SK-N-SH treated with all-trans-retinoic acid at 6 μM for 48 hours (cell line): ENCODE data around the gene MMP13.

Source experiments
- ATAC-seq: fragments of 200-7000 bp; cut with Tn5 transposase; 3 replicates; pipeline ENCODE4 v1.9.1; 2020; ENCODE audit warnings: mild to moderate bottlenecking, moderate library complexity
- ARNTL ChIP-seq: fragments of 450-650 bp; formaldehyde crosslinking; IDR thresholded peaks from 2 replicates; pipeline ENCODE4 v1.5.0; 2020; ENCODE audit warnings: low read depth, mild to moderate bottlenecking, moderate library complexity, borderline replicate concordance
- BACH2 ChIP-seq: fragments of 250-450 bp; sonication (Bioruptor Pico); IDR thresholded peaks from 2 replicates; pipeline ENCODE4 v1.9.0; 2021; ENCODE audit warnings: mild to moderate bottlenecking, borderline replicate concordance
- CREB5 ChIP-seq: fragments of 250-450 bp; sonication (Bioruptor Pico); IDR thresholded peaks from 2 replicates; pipeline ENCODE4 v1.5.1; 2020; ENCODE audit warnings: low read depth, mild to moderate bottlenecking, moderate library complexity
- CSDC2 ChIP-seq: fragments of 250-450 bp; sonication (Bioruptor Pico); IDR thresholded peaks from 2 replicates; pipeline ENCODE4 v1.5.0; 2020; ENCODE audit warnings: mild to moderate bottlenecking, moderate library complexity
- CSRNP3 ChIP-seq: fragments of 250-450 bp; sonication (Bioruptor Pico); IDR thresholded peaks from 2 replicates; pipeline ENCODE4 v1.5.1; 2021; ENCODE audit warnings: mild to moderate bottlenecking, moderate library complexity
- ESRRG ChIP-seq: fragments of 250-450 bp; sonication (Bioruptor Pico); IDR thresholded peaks from 2 replicates; pipeline ENCODE4 v1.6.1; 2021; ENCODE audit warnings: mild to moderate bottlenecking
- GLIS3 ChIP-seq: fragments of 250-450 bp; sonication (Bioruptor Pico); IDR thresholded peaks from 2 replicates; pipeline ENCODE4 v1.5.0; 2020; ENCODE audit warnings: mild to moderate bottlenecking, moderate library complexity
- ISL1 ChIP-seq: fragments of 250-450 bp; sonication (Bioruptor Pico); IDR thresholded peaks from 2 replicates; pipeline ENCODE4 v2.1.2; 2022; ENCODE audit warnings: mild to moderate bottlenecking, moderate library complexity
- OSR1 ChIP-seq: fragments of 250-450 bp; sonication (Bioruptor Pico); IDR thresholded peaks from 2 replicates; pipeline ENCODE4 v1.8.0; 2022; ENCODE audit warnings: moderate library complexity, mild to moderate bottlenecking, inconsistent platforms
- PATZ1 ChIP-seq: fragments of 250-450 bp; sonication (Bioruptor Pico); IDR thresholded peaks from 2 replicates; pipeline ENCODE4 v1.8.0; 2020; ENCODE audit warnings: mild to moderate bottlenecking, moderate library complexity, borderline replicate concordance
- POU6F1 ChIP-seq: fragments of 250-450 bp; sonication (Bioruptor Pico); IDR thresholded peaks from 2 replicates; pipeline ENCODE4 v1.8.0; 2021; ENCODE audit warnings: low read depth, mild to moderate bottlenecking, moderate library complexity, borderline replicate concordance
- PPARA ChIP-seq: fragments of 250-450 bp; sonication (Bioruptor Pico); IDR thresholded peaks from 2 replicates; pipeline ENCODE4 v1.5.0; 2020; ENCODE audit warnings: mild to moderate bottlenecking, borderline replicate concordance
- RARB ChIP-seq: fragments of 250-450 bp; sonication (Bioruptor Pico); IDR thresholded peaks from 2 replicates; pipeline ENCODE4 v1.8.0; 2021; ENCODE audit warnings: mild to moderate bottlenecking, moderate library complexity
- SNAI2 ChIP-seq: fragments of 250-450 bp; sonication (Bioruptor Pico); IDR thresholded peaks from 2 replicates; pipeline ENCODE4 v1.5.0; 2020; ENCODE audit warnings: mild to moderate bottlenecking, moderate library complexity
- TCF4 ChIP-seq: fragments of 250-450 bp; sonication (Bioruptor Pico); IDR thresholded peaks from 2 replicates; pipeline ENCODE4 v1.8.0; 2021; ENCODE audit warnings: mild to moderate bottlenecking, moderate library complexity, borderline replicate concordance
- TOX ChIP-seq: fragments of 250-450 bp; sonication (Bioruptor Pico); IDR thresholded peaks from 2 replicates; pipeline ENCODE4 v1.8.0; 2021; ENCODE audit warnings: mild to moderate bottlenecking, moderate library complexity, borderline replicate concordance
- ZC3H10 ChIP-seq: fragments of 250-450 bp; sonication (Bioruptor Pico); IDR thresholded peaks from 2 replicates; pipeline ENCODE4 v1.5.1; 2021; ENCODE audit warnings: mild to moderate bottlenecking, moderate library complexity
- ZNF565 ChIP-seq: fragments of 450-650 bp; formaldehyde crosslinking; conservative IDR thresholded peaks from 2 replicates; pipeline ENCODE4 v1.5.0; 2020; ENCODE audit warnings: low read depth, mild to moderate bottlenecking, moderate library complexity
- ZNF70 ChIP-seq: fragments of 450-650 bp; formaldehyde crosslinking; IDR thresholded peaks from 2 replicates; pipeline ENCODE4 v1.5.0; 2020; ENCODE audit warnings: mild to moderate bottlenecking, moderate library complexity
- ZNF8 ChIP-seq: fragments of 450-650 bp; formaldehyde crosslinking; IDR thresholded peaks from 2 replicates; pipeline ENCODE4 v1.5.0; 2020; ENCODE audit warnings: mild to moderate bottlenecking, moderate library complexity

The MMP13 gene

GRCh38 chr11:102933627-102934026 is 21.9 kb downstream of the MMP13 start:
- ATAC-seq: no peak
- TF ChIP-seq ZC3H10 (CRISPR knock-in tag) (no peak), ISL1 (CRISPR knock-in tag) (no peak), ESRRG (CRISPR knock-in tag) (no peak), TOX (CRISPR knock-in tag) (no peak), SNAI2 (no peak), ARNTL (CRISPR knock-in tag) (no peak), RARB (CRISPR knock-in tag) (no peak), OSR1 (CRISPR knock-in tag) (no peak)

- no peak for ATAC-seq
- no peak for TF ChIP-seq ZNF8
- no peak for TF ChIP-seq PATZ1 (CRISPR knock-in tag)
- no peak for TF ChIP-seq TOX (CRISPR knock-in tag)
- TF ChIP-seq CSRNP3 (CRISPR knock-in tag): no peak
- no peak for TF ChIP-seq ZNF70 (CRISPR knock-in tag)
- TF ChIP-seq OSR1 (CRISPR knock-in tag): no peak
- no peak for TF ChIP-seq CSDC2
- no peak for TF ChIP-seq ARNTL (CRISPR knock-in tag)
- no peak for TF ChIP-seq SNAI2
- TF ChIP-seq ISL1 (CRISPR knock-in tag): no peak
- TF ChIP-seq GLIS3 (CRISPR knock-in tag): no peak
Measured at GRCh38 chr11:102932678-102933077, 22.9 kb downstream of the MMP13 start.

- TF ChIP-seq PPARA (CRISPR knock-in tag) (no peak), ARNTL (CRISPR knock-in tag) (no peak), TOX (CRISPR knock-in tag) (no peak), SNAI2 (no peak), ZNF8 (no peak), ZNF565 (CRISPR knock-in tag) (no peak), GLIS3 (CRISPR knock-in tag) (no peak), BACH2 (CRISPR knock-in tag) (no peak), ISL1 (CRISPR knock-in tag) (no peak), ZNF70 (CRISPR knock-in tag) (no peak), TCF4 (CRISPR knock-in tag) (no peak), PATZ1 (CRISPR knock-in tag) (no peak)
Measured at GRCh38 chr11:102930451-102930850, 25.1 kb downstream of the MMP13 start.

GRCh38 chr11:102929972-102930371 is 25.6 kb downstream of the MMP13 start:
- TF ChIP-seq PPARA (CRISPR knock-in tag) (no peak), POU6F1 (CRISPR knock-in tag) (no peak), ZNF565 (CRISPR knock-in tag) (no peak), ZC3H10 (CRISPR knock-in tag) (no peak), CREB5 (no peak)
- ATAC-seq: no peak

More at GRCh38 chr11:102930451-102930850, 25.1 kb downstream of the MMP13 start:
- no peak for ATAC-seq
